Esophagus squamous epithelium (tissue), 5 donors: ENCODE measurements around the gene PGAP6. TPM values are rescaled to one million over a fixed set of nuclear protein-coding genes. Genes with fewer than 3 reads are reported as not detected.
"Not testable (repeated sequence)": the region's sequence is repeated elsewhere in the genome, so short reads cannot be mapped to it uniquely, and the experiment has no call there.

ENCODE experiments used
- DNase-seq: peaks from one replicate; lab custom pipeline; 2025; lab: John Stamatoyannopoulos, UW
- H3K27ac ChIP-seq, 4 donors: fragments of 200-600 bp; sonication (generic); one replicate each; pipeline ENCODE4 v1.5.1; 2016 to 2019; ENCODE audit warnings: mild to moderate bottlenecking in 1 of 4
- H3K27me3 ChIP-seq, 4 donors: fragments of 200-600 bp; sonication (generic); 1 replicate in 3 of 4; 2 replicates in 1 of 4; pipeline versions ENCODE4 v1.5.1 to v1.6.0; 2017 to 2021; ENCODE audit warnings: antibody characterized with exemption in 1 of 4
- H3K36me3 ChIP-seq, 3 donors: fragments of 200-600 bp; sonication (generic); one replicate each; pipeline ENCODE4 v1.5.1; 2016 to 2019
- H3K4me1 ChIP-seq, 3 donors: fragments of 200-600 bp; sonication (generic); one replicate each; pipeline ENCODE4 v1.5.1; 2017 to 2019
- H3K4me3 ChIP-seq, 4 donors: fragments of 200-600 bp; sonication (generic); 1 replicate in 3 of 4; 2 replicates in 1 of 4; pipeline ENCODE4 v1.5.1; 2016 to 2019; ENCODE audit warnings: mild to moderate bottlenecking in 2 of 4, moderate library complexity in 1 of 4
- H3K9me3 ChIP-seq, 3 donors: fragments of 200-600 bp; sonication (generic); one replicate each; pipeline ENCODE4 v1.5.1; 2016 to 2019
- POLR2A ChIP-seq, 4 donors: fragments of 450-650 bp; IDR thresholded peaks; one replicate each; pipeline ENCODE4 v1.6.1; 2017; ENCODE audit warnings: antibody characterized with exemption in 4 of 4, mild to moderate bottlenecking in 4 of 4, moderate library complexity in 3 of 4
- WGBS, 2 donors: methylation state at CpG; one replicate each; pipeline ENCODE4 v1.1.5; 2018; 5-methylcytosine and 5-hydroxymethylcytosine counted together
- intact Hi-C: fragments of 100-400 bp; cut with DNase I; formaldehyde crosslinking; loops from one replicate; pipeline ENCODE4 v1.15.0; 2022
- total RNA-seq, 4 donors: library from RNA; depleted of rRNA; stranded (reverse); fragments of >200 nt; gene quantifications; one replicate each; pipeline ENCODE4 v1.1.0, GENCODE V29; 2016
- TF ChIP-seq, protein P1 (sequence below), 6 experiments: fragments of 450-650 bp in 4 of 6; fragments of 200-600 bp in 2 of 6; sonication (generic) in 2 of 6; IDR thresholded peaks; one replicate each; pipeline ENCODE4 v1.5.1; 2016 to 2019; ENCODE audit warnings: antibody characterized with exemption in 6 of 6, mild to moderate bottlenecking in 4 of 6, moderate library complexity in 4 of 6
- donor health status: DM: yes; HTN: yes; CAD: no.

PGAP6 gene
- total RNA-seq, 4 donors from 2014 or later, result 23.5 to 31.7 (median 27.6) TPM

- TF ChIP-seq, protein P1, sequence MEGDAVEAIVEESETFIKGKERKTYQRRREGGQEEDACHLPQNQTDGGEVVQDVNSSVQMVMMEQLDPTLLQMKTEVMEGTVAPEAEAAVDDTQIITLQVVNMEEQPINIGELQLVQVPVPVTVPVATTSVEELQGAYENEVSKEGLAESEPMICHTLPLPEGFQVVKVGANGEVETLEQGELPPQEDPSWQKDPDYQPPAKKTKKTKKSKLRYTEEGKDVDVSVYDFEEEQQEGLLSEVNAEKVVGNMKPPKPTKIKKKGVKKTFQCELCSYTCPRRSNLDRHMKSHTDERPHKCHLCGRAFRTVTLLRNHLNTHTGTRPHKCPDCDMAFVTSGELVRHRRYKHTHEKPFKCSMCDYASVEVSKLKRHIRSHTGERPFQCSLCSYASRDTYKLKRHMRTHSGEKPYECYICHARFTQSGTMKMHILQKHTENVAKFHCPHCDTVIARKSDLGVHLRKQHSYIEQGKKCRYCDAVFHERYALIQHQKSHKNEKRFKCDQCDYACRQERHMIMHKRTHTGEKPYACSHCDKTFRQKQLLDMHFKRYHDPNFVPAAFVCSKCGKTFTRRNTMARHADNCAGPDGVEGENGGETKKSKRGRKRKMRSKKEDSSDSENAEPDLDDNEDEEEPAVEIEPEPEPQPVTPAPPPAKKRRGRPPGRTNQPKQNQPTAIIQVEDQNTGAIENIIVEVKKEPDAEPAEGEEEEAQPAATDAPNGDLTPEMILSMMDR (IDR thresholded peaks at IDR 0.05), result no peak
- TF ChIP-seq POLR2A (IDR thresholded peaks at IDR 0.05), result no peak
- intact Hi-C loops, result loop anchor here (10.0 kb wide), 1 partner anchor 102 kb away; no protein-coding TSS in a partner anchor
- Histone ChIP-seq H3K4me1 (peaks cover 0 to 26% (median 0%) of the 10 kb centered on the region in 3 donors), H3K27me3 (no peaks in the 10 kb centered on the region), H3K9me3 (no peaks in the 10 kb centered on the region), H3K4me3 (no peak overlapping the region), H3K36me3 (no peaks in the 10 kb centered on the region), H3K27ac (no peak overlapping the region)
- no peak for DNase-seq
- 77 to 82% methylated on average over 5 to 6 of the region's 7 CpGs for WGBS, 2 donors
Observed at GRCh38 chr16:392450-393030, 10.8 kb upstream of the PGAP6 start.

DNA sequence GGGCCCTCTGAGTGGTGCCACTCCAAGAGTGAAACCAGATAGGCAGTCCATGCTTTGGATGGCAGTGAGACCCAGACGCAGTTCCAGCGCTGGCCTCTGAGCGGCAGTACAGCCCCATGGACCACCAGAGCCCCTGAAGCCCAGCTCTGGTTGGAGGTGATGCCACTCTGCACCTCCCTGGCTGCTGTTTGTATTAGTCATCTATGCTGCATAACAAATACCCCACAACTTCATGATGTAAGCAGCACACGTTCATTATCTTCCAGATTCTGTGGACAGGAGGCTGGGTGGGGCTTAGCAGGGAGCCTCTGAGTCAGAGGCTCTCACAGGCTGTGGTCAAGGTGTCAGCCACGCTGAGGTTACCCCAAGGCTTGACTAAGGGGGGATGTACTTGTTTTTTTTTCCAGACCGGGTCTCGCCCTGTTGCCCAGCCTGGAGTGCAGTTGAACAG lies 10.1 kb upstream of the PGAP6 start:
- Histone ChIP-seq H3K4me3 (no peak overlapping the region), H3K27me3 (no peaks in the 10 kb centered on the region), H3K4me1 (peaks cover 0 to 22% (median 0%) of the 10 kb centered on the region in 3 donors), H3K9me3 (no peaks in the 10 kb centered on the region), H3K27ac (no peak overlapping the region), H3K36me3 (no peaks in the 10 kb centered on the region)
- 60 to 62% methylated on average over 2 to 7 of the region's 7 CpGs for WGBS, 2 donors
- no peak for DNase-seq
- TF ChIP-seq, protein P1 (IDR thresholded peaks at IDR 0.05), result peak in 5 of 6 experiments; percentile 43 to 78 (median 59)
- TF ChIP-seq POLR2A (IDR thresholded peaks at IDR 0.05), result no peak
- intact Hi-C loops, result loop anchor here (10.0 kb wide), 1 partner anchor 103 kb away; no protein-coding TSS in a partner anchor

- Histone ChIP-seq H3K9me3 (no peaks in the 10 kb centered on the region), H3K36me3 (no peaks in the 10 kb centered on the region), H3K4me1 (peaks cover 0 to 16% (median under 1%) of the 10 kb centered on the region in 3 donors), H3K27me3 (no peaks in the 10 kb centered on the region), H3K4me3 (no peak overlapping the region), H3K27ac (no peak overlapping the region)
- intact Hi-C loops, result no loop called here
- TF ChIP-seq POLR2A (IDR thresholded peaks at IDR 0.05), result no peak
- WGBS, 2 donors, result no CpG with 5 or more reads among the region's 10 CpGs
- DNase-seq, result no peak
Observed at GRCh38 chr16:389352-389751, 7.6 kb upstream of the PGAP6 start.

DNA sequence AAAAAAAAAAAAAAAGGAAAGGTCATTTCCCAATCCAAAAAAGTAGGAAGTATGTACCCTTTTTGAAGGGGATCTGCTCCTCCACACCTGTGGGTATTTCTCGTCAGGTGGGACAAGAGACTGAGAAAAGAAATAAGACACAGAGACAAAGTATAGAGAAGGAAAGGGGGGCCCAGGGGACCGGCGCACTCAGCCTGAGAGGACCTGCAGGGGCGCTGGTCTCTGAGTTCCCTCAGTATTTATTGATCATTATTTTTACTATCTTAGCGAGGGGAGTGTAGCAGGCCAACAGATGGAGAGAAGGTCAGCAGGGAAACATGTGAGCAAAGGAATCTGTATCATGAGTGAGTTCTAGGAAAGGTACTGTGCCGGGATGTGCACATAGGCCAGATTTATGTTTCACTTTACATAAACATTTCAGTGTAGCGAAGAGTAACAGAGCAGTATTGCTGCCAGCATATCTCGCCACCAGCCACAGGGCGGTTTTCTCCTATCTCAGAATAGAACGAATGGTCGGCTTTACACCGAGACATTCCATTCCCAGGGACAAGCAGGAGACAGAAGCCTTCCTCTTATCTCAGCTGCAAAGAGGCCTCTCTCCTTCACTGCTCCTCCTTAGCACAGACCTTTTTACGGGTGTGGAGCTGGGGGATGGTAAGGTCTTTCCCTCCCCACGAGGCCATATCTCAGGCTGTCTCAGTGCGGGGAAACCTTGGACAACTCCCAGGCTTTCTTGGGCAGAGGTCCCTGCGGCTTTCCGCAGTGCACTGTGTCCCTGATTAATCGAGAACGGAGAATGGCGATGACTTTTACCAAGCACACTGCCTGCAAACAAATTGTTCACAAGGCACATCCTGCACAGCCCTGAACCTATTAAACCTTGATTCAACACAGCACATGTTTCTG lies 6.2 kb upstream of the PGAP6 start:
- H3K27me3 ChIP-seq, DNase-seq, H3K9me3 ChIP-seq, intact Hi-C loops, H3K36me3 ChIP-seq, H3K4me3 ChIP-seq: not testable (repeated sequence)
- H3K4me1 ChIP-seq, result peaks cover 9 to 30% (median 11%) of the 10 kb centered on the region in 3 donors
- peak overlapping the region in 2 of 4 donors; percentile 21 to 33 for H3K27ac ChIP-seq
- WGBS, 2 donors, result 60 to 65% methylated on average over 17 to 20 of the region's 20 CpGs

DNA sequence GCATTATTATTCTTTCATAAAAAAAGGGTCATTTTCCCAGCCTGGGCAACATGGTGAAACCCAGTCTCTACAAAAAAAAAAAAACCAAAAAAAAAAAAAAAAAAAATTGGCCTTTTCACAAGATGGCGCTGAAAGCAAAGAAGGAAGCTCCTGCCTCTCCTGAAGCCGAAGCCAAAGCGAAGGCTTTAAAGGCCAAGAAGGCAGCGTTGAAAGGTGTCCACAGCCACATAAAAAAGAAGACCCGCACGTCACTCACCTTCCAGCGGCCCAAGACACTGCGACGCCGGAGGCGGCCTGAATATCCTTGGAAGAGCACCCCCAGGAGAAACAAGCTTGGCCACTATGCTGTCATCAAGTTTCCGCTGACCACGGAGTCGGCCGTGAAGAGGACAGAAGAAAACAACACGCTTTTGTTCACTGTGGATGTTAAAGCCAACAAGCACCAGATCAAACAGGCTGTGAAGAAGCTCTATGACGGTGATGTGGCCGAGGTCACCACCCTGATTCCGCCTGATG lies 4.9 kb upstream of the PGAP6 start:
- Histone ChIP-seq H3K4me3 (no peak overlapping the region), H3K9me3 (no peaks in the 10 kb centered on the region), H3K36me3 (no peaks in the 10 kb centered on the region), H3K27me3 (no peaks in the 10 kb centered on the region), H3K27ac (no peak overlapping the region), H3K4me1 (peaks cover 16 to 40% (median 18%) of the 10 kb centered on the region in 3 donors)
- intact Hi-C loops, result no loop called here
- TF ChIP-seq, protein P1 (IDR thresholded peaks at IDR 0.05), result no peak
- no peak for TF ChIP-seq POLR2A (IDR thresholded peaks at IDR 0.05)
- no peak for DNase-seq
- 77 to 79% methylated on average over 17 to 19 of the region's 19 CpGs for WGBS, 2 donors
